ENCODE measurements around the gene TBX1. TPM values are rescaled to one million over a fixed set of nuclear protein-coding genes. Genes with fewer than 3 reads are reported as not detected.
"Not testable (repeated sequence)": the region's sequence is repeated elsewhere in the genome, so short reads cannot be mapped to it uniquely, and the experiment has no call there.

The TBX1 gene
- total RNA-seq, 4 donors from 2014 or later = 1.0 to 23.2 (median 5.8) TPM

- H3K9me3 ChIP-seq = no peaks in the 10 kb centered on the region
- no peak for TF ChIP-seq POLR2A (IDR thresholded peaks at IDR 0.05)
- TF ChIP-seq CTCF (IDR thresholded peaks at IDR 0.05) = no peak
- H3K27me3 ChIP-seq = peaks cover 0 to 10% of the 10 kb centered on the region in 2 donors
- H3K27ac ChIP-seq = no peak overlapping the region
- intact Hi-C loops (cut with DNase I; ENCODE audit: low total_unique reads) = no loop called here
- DNase-seq = no peak
- no peak overlapping the region for H3K4me3 ChIP-seq
- H3K36me3 ChIP-seq = no peaks in the 10 kb centered on the region
- no peaks in the 10 kb centered on the region for H3K4me1 ChIP-seq
Observed at GRCh38 chr22:19773470-19774040, 13.0 kb downstream of the TBX1 start.

- H3K36me3 ChIP-seq = no peaks in the 10 kb centered on the region
- DNase-seq = no peak
- H3K27me3 ChIP-seq = peaks cover 0 to 4% of the 10 kb centered on the region in 2 donors
- TF ChIP-seq POLR2A (IDR thresholded peaks at IDR 0.05) = no peak
- no peak for TF ChIP-seq CTCF (IDR thresholded peaks at IDR 0.05)
- no peak overlapping the region for H3K27ac ChIP-seq
- intact Hi-C loops (cut with DNase I; ENCODE audit: low total_unique reads) = no loop called here
- no peaks in the 10 kb centered on the region for H3K9me3 ChIP-seq
- H3K4me1 ChIP-seq = no peaks in the 10 kb centered on the region
- no peak overlapping the region for H3K4me3 ChIP-seq
Observed at GRCh38 chr22:19774628-19775027, 14.1 kb downstream of the TBX1 start.

- no peak for DNase-seq
- TF ChIP-seq CTCF (IDR thresholded peaks at IDR 0.05) (no peak), POLR2A (IDR thresholded peaks at IDR 0.05) (no peak)
- intact Hi-C loops (cut with DNase I; ENCODE audit: low total_unique reads) = no loop called here
- Histone ChIP-seq H3K27ac (no peak overlapping the region), H3K36me3 (no peaks in the 10 kb centered on the region), H3K4me1 (no peaks in the 10 kb centered on the region), H3K27me3 (no peaks in the 10 kb centered on the region), H3K9me3 (no peaks in the 10 kb centered on the region), H3K4me3 (no peak overlapping the region)
Observed at GRCh38 chr22:19775496-19776325, 15.1 kb downstream of the TBX1 start.

- Histone ChIP-seq H3K4me1 (no peaks in the 10 kb centered on the region), H3K36me3 (no peaks in the 10 kb centered on the region), H3K27ac (no peak overlapping the region), H3K9me3 (no peaks in the 10 kb centered on the region), H3K27me3 (no peaks in the 10 kb centered on the region), H3K4me3 (no peak overlapping the region)
- no peak for DNase-seq
- TF ChIP-seq POLR2A (IDR thresholded peaks at IDR 0.05) = no peak
- no peak for TF ChIP-seq CTCF (IDR thresholded peaks at IDR 0.05)
- intact Hi-C loops (cut with DNase I; ENCODE audit: low total_unique reads) = no loop called here
Observed at GRCh38 chr22:19776433-19777031, 16.0 kb downstream of the TBX1 start.

- H3K36me3 ChIP-seq; H3K4me1 ChIP-seq; H3K4me3 ChIP-seq; H3K9me3 ChIP-seq; H3K27ac ChIP-seq; DNase-seq; intact Hi-C loops (cut with DNase I; ENCODE audit: low total_unique reads); H3K27me3 ChIP-seq: not testable (repeated sequence)
Observed at GRCh38 chr22:19777192-19777591, 16.6 kb downstream of the TBX1 start.

Measured in uterus (tissue), 4 donors.